KOPT-K1 (cell line): ENCODE measurements around the gene FNDC7.

Experiments
- H3K27ac ChIP-seq: fragments of 200-600 bp; sonication (generic); 2 replicates; pipeline ENCODE4 v1.5.1; 2016; ENCODE audit warnings: antibody characterized with exemption, mild to moderate bottlenecking, low read depth, low read length; ENCODE audit not compliant: poor library complexity, severe bottlenecking
- H3K36me3 ChIP-seq: fragments of 200-600 bp; sonication (generic); 2 replicates; pipeline ENCODE4 v1.5.1; 2017; ENCODE audit warnings: antibody characterized with exemption, mild to moderate bottlenecking, low read length, moderate library complexity; ENCODE audit not compliant: insufficient read depth
- H3K9me3 ChIP-seq: fragments of 200-600 bp; sonication (generic); 2 replicates; pipeline ENCODE4 v1.5.1; 2017; ENCODE audit warnings: antibody characterized with exemption, low read length, mild to moderate bottlenecking; ENCODE audit not compliant: insufficient read depth, poor library complexity, severe bottlenecking

The FNDC7 gene

GRCh38 chr1:108715932-108716331, 3.2 kb downstream of the FNDC7 start:
- H3K27ac ChIP-seq = no peak overlapping the region
- no peaks in the 10 kb centered on the region for H3K36me3 ChIP-seq

GRCh38 chr1:108716437-108717230, 3.9 kb downstream of the FNDC7 start:
- Histone ChIP-seq H3K36me3 (no peaks in the 10 kb centered on the region), H3K9me3 (no peaks in the 10 kb centered on the region), H3K27ac (no peak overlapping the region)

More at GRCh38 chr1:108715932-108716331, 3.2 kb downstream of the FNDC7 start:
- no peaks in the 10 kb centered on the region for H3K9me3 ChIP-seq

GRCh38 chr1:108717774-108718316, 5.1 kb downstream of the FNDC7 start:
- Histone ChIP-seq H3K27ac (no peak overlapping the region), H3K36me3 (no peaks in the 10 kb centered on the region), H3K9me3 (no peaks in the 10 kb centered on the region)

GRCh38 chr1:108718927-108719655, 6.4 kb downstream of the FNDC7 start:
- no peak overlapping the region for H3K27ac ChIP-seq
- H3K36me3 ChIP-seq = no peaks in the 10 kb centered on the region
- no peaks in the 10 kb centered on the region for H3K9me3 ChIP-seq

GRCh38 chr1:108719656-108720435, 7.1 kb downstream of the FNDC7 start:
- H3K9me3 ChIP-seq = no peaks in the 10 kb centered on the region
- H3K36me3 ChIP-seq = no peaks in the 10 kb centered on the region
- no peak overlapping the region for H3K27ac ChIP-seq

- no peaks in the 10 kb centered on the region for H3K9me3 ChIP-seq
These were observed 9.6 kb downstream of the FNDC7 start for GRCh38 chr1:108722292-108722691.

GRCh38 chr1:108725906-108726305, 13.2 kb downstream of the FNDC7 start:
- no peak overlapping the region for H3K27ac ChIP-seq
- H3K9me3 ChIP-seq = no peaks in the 10 kb centered on the region
- H3K36me3 ChIP-seq = no peaks in the 10 kb centered on the region

More at GRCh38 chr1:108722292-108722691, 9.6 kb downstream of the FNDC7 start:
- Histone ChIP-seq H3K36me3 (no peaks in the 10 kb centered on the region), H3K27ac (no peak overlapping the region)

- Histone ChIP-seq H3K9me3 (no peaks in the 10 kb centered on the region), H3K36me3 (no peaks in the 10 kb centered on the region), H3K27ac (no peak overlapping the region)
These were observed 15.7 kb downstream of the FNDC7 start for GRCh38 chr1:108728327-108728923.

- H3K9me3 ChIP-seq = no peaks in the 10 kb centered on the region
- no peaks in the 10 kb centered on the region for H3K36me3 ChIP-seq
- no peak overlapping the region for H3K27ac ChIP-seq
These were observed 16.8 kb downstream of the FNDC7 start for GRCh38 chr1:108729481-108729880.

GRCh38 chr1:108732398-108732797, 19.7 kb downstream of the FNDC7 start:
- Histone ChIP-seq H3K9me3 (no peaks in the 10 kb centered on the region), H3K27ac (no peak overlapping the region), H3K36me3 (no peaks in the 10 kb centered on the region)

- no peak overlapping the region for H3K27ac ChIP-seq
These were observed 21.6 kb downstream of the FNDC7 start for GRCh38 chr1:108734171-108734865.

GRCh38 chr1:108742253-108742652, 29.5 kb downstream of the FNDC7 start:
- Histone ChIP-seq H3K9me3 (no peaks in the 10 kb centered on the region), H3K27ac (no peak overlapping the region), H3K36me3 (no peaks in the 10 kb centered on the region)

More at GRCh38 chr1:108734171-108734865, 21.6 kb downstream of the FNDC7 start:
- H3K36me3 ChIP-seq = no peaks in the 10 kb centered on the region
- H3K9me3 ChIP-seq = no peaks in the 10 kb centered on the region

- Histone ChIP-seq H3K27ac (peak overlapping the region; percentile 78), H3K36me3 (0 out of 2 replicates have a peak, but pooled peaks cover 6% of the 10 kb centered on the region), H3K9me3 (no peaks in the 10 kb centered on the region)
These were observed 33.3 kb downstream of the FNDC7 start for GRCh38 chr1:108745980-108746381.
